ENCODE results near the gene SORCS2. TPM values are rescaled to one million over a fixed set of nuclear protein-coding genes. Genes with fewer than 3 reads are reported as not detected.

SORCS2 gene
- total RNA-seq, 2 donors from 2014 or later: 0.68 to 0.92 TPM

DNA sequence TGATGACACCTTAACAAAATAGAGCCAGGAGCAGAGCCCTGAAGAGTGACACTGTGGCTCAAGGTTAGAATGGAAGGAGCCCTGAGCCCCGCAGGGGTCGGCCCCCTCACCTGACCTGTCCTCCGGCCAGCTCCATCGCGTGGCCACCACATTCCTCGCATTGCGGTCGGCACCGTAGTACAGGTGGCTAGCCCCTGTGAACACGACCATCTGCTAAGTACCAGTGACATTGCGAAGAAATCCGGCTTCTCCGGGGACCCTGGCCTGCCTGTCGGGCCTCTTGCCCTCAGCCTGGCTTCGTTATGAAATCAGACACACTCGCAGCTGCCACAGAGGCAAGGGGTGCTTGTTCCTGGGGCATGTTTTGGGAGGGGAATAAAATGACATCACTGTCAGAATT lies 568.4 kb downstream of the SORCS2 start:
- peaks cover 13% of the 10 kb centered on the region for H3K36me3 ChIP-seq
- no peak for ATAC-seq (ENCODE audit: insufficient number of reproducible peaks, low FRiP score, low read depth)
- TF ChIP-seq, protein P1, sequence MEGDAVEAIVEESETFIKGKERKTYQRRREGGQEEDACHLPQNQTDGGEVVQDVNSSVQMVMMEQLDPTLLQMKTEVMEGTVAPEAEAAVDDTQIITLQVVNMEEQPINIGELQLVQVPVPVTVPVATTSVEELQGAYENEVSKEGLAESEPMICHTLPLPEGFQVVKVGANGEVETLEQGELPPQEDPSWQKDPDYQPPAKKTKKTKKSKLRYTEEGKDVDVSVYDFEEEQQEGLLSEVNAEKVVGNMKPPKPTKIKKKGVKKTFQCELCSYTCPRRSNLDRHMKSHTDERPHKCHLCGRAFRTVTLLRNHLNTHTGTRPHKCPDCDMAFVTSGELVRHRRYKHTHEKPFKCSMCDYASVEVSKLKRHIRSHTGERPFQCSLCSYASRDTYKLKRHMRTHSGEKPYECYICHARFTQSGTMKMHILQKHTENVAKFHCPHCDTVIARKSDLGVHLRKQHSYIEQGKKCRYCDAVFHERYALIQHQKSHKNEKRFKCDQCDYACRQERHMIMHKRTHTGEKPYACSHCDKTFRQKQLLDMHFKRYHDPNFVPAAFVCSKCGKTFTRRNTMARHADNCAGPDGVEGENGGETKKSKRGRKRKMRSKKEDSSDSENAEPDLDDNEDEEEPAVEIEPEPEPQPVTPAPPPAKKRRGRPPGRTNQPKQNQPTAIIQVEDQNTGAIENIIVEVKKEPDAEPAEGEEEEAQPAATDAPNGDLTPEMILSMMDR (IDR thresholded peaks at IDR 0.05): no peak

DNA sequence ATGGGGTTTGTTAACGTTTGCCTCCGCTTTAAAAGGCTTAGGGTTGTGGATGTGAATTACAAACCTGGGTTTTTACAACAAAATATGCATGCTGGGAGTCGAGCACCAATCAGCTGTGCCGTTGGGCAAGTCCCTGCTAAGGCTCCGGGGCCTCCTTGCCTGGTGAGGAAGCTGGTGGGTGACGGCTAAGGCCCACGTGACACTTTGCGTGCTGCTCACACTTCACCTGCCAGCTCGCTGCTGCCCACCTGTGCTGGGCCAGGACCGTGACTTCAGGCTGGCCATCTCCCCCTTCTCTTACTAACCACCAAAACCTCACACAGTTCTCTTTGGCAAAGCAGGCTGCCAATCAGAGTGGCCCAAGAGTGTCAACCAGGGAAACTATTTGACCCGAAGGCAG lies 569.0 kb downstream of the SORCS2 start:
- no peak overlapping the region for H3K4me3 ChIP-seq
- H3K36me3 ChIP-seq: peaks cover 13% of the 10 kb centered on the region
- DNase-seq (ENCODE audit: low spot score): no peak
- TF ChIP-seq, protein P1 (IDR thresholded peaks at IDR 0.05): no peak
- H3K27ac ChIP-seq: no peak overlapping the region
- H3K4me1 ChIP-seq (ENCODE audit: control insufficient read depth in 1 of 2, low read depth in 2 of 2): no peaks in the 10 kb centered on the region
- no peaks in the 10 kb centered on the region for H3K27me3 ChIP-seq (replicated peaks; ENCODE audit: insufficient read depth)
- no peak for ATAC-seq (ENCODE audit: insufficient number of reproducible peaks, low FRiP score, low read depth)
- no peaks in the 10 kb centered on the region for H3K9me3 ChIP-seq

More for the DNA sequence above, 568.4 kb downstream of the SORCS2 start:
- Histone ChIP-seq H3K4me3 (no peak overlapping the region), H3K9me3 (no peaks in the 10 kb centered on the region), H3K4me1 (ENCODE audit: control insufficient read depth in 1 of 2, low read depth in 2 of 2) (no peaks in the 10 kb centered on the region), H3K27ac (no peak overlapping the region), H3K27me3 (replicated peaks; ENCODE audit: insufficient read depth) (no peaks in the 10 kb centered on the region)
- DNase-seq (ENCODE audit: low spot score): no peak

DNA sequence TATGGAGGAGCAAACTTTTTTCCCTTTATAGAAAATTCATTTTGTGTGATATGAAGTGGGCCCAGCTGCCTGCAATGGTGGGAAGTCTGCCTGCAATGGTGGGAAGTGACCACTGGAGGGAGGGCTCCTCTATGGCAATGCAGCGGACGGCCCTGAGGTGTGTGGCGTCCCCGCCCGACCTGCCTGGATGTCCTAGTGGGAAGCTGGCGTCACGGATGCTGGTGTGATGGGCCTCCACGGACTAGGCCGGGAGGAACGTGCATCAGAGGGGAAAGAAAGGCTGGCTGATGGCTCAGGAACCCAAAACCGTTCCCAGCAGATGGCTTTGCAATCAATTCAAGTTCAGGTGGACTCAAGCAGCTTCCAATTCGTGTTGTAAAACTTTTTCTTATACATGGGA lies 569.4 kb downstream of the SORCS2 start:
- TF ChIP-seq, protein P1 (IDR thresholded peaks at IDR 0.05): peak; percentile 81

DNA sequence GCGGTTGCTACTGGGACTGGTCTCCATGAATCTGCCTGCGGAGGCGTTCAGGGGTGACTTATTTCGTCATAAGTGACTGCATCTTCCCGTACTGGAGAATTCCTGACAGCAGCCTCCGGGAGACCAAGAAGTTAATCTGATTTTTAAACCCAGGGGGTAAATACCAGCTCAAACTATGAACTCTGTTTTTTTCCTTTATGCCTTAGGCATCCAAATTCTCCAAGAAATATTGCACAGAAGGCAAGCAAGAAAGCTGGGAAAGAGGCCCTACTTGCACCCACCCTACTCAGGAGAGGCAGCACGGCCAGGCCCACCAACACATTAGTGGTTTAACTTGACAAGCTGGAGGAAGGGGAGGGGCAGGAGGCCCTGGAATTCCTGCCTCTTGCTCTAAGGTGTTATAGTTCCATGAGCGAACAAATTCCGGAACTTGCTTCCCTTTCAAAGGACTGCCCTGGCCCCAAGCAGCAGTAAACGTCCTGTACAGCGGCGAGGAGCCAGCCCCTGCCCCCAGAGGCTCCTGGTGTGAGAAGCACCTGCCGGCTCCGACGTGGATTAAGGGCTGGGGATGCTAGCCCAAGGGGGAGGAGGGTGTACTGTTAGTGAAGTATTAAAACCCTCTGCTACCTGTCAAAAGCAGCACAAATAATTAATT lies 570.2 kb downstream of the SORCS2 start:
- TF ChIP-seq, protein P1 (IDR thresholded peaks at IDR 0.05): no peak
- Histone ChIP-seq H3K36me3 (peaks cover 17% of the 10 kb centered on the region), H3K4me1 (ENCODE audit: control insufficient read depth in 1 of 2, low read depth in 2 of 2) (no peaks in the 10 kb centered on the region), H3K27me3 (replicated peaks; ENCODE audit: insufficient read depth) (no peaks in the 10 kb centered on the region), H3K4me3 (no peak overlapping the region), H3K27ac (no peak overlapping the region), H3K9me3 (no peaks in the 10 kb centered on the region)
- DNase-seq (ENCODE audit: low spot score) (no peak), ATAC-seq (ENCODE audit: insufficient number of reproducible peaks, low FRiP score, low read depth) (no peak)

More for the DNA sequence above, 569.4 kb downstream of the SORCS2 start:
- Histone ChIP-seq H3K27ac (peak overlapping the region in 1 of 2 donors; percentile 64), H3K9me3 (no peaks in the 10 kb centered on the region), H3K36me3 (peaks cover 17% of the 10 kb centered on the region), H3K4me3 (no peak overlapping the region), H3K4me1 (ENCODE audit: control insufficient read depth in 1 of 2, low read depth in 2 of 2) (no peaks in the 10 kb centered on the region), H3K27me3 (replicated peaks; ENCODE audit: insufficient read depth) (no peaks in the 10 kb centered on the region)
- peak; percentile 50 for DNase-seq (ENCODE audit: low spot score)
- ATAC-seq (ENCODE audit: insufficient number of reproducible peaks, low FRiP score, low read depth): peak; percentile 33

DNA sequence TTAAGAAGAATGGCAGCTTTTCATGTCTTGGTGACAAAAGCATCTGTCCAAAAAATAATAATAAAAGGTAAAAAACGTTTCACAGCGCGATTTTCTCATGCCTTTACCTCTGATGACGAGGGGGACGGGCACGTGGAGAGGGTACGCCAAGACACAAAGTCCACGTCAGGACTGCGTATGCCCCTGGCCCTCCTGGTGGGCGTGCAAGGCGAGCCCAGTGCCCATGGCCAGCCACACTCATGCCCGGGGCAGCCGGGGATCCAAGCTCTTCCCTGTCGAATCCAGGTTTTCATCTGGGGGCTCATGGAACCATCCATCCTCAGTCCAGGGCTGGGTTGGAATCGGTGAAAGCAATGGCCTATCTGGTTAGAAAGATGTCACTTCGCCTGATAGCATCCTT lies 570.8 kb downstream of the SORCS2 start:
- H3K27me3 ChIP-seq (replicated peaks; ENCODE audit: insufficient read depth): no peaks in the 10 kb centered on the region
- TF ChIP-seq, protein P1 (IDR thresholded peaks at IDR 0.05): no peak
- no peak for DNase-seq (ENCODE audit: low spot score)
- no peak for ATAC-seq (ENCODE audit: insufficient number of reproducible peaks, low FRiP score, low read depth)
- no peaks in the 10 kb centered on the region for H3K4me1 ChIP-seq (ENCODE audit: control insufficient read depth in 1 of 2, low read depth in 2 of 2)
- no peaks in the 10 kb centered on the region for H3K9me3 ChIP-seq
- peaks cover 17% of the 10 kb centered on the region for H3K36me3 ChIP-seq
- H3K4me3 ChIP-seq: no peak overlapping the region
- H3K27ac ChIP-seq: no peak overlapping the region
